OCI-M2 (cell line): Measurements from ENCODE around the gene FBXO42.
"Not testable (repeated sequence)": the region's sequence is repeated elsewhere in the genome, so short reads cannot be mapped to it uniquely, and the experiment has no call there.

Experiments
- DNase-seq: peaks from one replicate; lab custom pipeline; 2025; ENCODE audit not compliant: unreplicated experiment; lab: John Stamatoyannopoulos, UW

Gene FBXO42

DNA sequence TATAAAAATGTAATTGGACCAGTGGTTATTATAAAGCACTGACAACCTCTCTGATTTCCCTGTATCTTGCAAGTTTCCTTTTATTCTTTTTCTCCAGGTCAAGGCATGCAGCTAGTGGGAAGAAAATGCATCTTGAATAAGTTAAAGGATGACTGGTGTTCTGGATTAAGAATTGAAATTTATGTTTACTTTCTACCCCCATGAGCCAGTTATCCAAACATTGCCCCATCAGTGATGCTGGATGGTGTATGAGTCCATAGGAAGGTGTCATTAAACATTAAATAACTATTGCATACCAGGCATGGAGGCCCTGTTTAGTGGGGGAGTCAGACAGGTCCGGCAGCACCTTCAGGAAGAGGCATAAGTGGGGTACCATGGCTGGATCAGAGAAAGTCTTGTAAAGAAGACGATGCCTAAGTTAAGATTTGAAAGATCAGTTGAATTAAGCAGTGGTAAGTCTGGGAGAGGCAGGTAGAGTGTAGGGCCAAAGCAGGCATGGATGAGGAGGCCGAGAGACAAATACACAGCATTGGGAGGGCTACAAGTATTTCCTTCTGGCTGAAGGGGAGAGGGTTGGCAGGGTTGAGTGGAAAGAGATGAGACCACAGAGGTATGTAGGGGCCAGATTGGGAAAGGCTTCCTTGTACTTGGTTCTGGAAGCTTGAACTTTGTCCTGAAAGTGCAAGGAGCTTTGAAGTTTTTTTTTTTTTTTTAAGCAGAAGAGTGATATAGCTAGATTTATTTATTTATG is 20.4 kb upstream of the FBXO42 start:
- DNase-seq: no peak

DNA sequence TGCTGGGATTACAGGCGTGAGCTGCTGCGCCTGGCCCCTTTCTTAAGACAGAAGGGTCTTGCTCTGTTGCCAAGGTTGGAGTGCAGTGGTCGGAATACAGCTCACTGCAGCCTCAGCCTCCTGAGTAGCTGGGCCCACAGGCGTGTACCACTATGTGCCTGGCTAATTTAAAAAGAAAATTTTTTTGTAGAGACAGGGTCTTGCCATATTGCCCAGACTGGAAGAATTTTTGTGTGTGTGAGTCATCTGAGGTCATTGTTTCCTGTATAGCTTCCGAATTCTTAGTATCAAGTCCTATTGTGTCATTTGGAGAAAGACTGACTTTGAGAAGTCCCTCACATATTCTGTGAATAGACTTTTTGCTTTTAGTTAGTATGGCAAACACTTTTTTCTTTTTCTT is 19.4 kb upstream of the FBXO42 start:
- DNase-seq: no peak

DNA sequence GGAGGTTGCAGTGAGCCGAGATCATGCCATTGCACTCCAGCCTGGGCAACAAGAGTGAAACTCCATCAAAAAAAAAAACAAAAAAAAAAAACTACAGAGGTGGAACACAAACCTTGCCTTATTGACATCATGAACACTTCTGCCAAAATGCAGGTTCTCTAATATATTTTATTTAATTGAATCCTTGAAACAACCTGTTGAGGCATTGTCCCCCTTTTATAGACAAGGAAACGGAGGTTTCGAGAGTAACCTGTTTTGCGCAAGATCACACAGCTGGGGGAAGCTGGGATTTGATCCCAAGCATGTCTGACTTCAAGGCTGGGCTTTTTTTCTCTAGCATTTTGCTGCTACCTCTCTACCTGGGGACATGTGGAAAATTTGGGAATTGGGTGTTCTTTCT is 17.5 kb upstream of the FBXO42 start:
- no peak for DNase-seq

DNA sequence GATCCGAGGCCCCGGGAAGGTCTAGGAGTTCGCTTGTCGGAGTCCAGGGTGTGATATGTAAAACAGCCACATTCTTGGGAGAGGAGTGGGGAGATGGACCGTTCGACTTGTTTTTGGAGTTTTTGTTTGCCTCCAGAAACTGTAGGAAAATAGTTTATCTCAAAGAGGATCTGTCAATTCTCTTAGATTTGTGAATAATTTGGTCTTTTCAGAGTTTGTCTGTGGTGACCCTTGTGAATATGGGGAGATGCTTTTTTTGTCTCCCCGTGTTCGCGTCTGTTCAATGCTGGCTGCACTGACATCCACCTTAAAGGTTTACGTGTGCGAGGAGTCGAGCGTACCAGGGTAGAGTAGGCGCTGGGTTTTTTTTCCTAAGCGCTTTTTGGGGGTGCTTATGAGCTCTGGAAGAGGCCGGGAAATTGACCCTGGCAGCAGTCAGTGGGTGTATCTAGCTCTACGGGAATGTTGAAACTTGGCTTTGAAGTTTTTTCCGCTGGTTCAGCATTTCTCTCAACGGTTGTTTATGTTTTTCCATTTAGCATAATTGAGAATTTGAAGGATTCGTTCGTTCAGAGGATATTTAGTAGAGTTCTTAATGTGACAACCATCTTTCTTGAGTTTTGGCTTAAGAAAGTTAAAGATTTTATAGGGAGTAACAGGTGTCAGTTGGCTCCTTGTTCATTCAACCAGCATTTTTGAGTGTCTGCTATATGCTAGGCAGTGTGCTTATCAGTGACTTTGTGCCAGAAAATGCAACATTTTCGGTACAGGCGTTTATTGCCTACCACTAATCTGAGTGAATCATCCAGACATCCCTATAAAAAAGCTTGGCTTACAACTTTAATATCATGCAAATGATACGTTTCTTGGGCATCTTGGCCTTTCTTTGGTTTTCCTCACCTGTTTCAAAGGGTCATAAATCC is 15.9 kb upstream of the FBXO42 start:
- no peak for DNase-seq

DNA sequence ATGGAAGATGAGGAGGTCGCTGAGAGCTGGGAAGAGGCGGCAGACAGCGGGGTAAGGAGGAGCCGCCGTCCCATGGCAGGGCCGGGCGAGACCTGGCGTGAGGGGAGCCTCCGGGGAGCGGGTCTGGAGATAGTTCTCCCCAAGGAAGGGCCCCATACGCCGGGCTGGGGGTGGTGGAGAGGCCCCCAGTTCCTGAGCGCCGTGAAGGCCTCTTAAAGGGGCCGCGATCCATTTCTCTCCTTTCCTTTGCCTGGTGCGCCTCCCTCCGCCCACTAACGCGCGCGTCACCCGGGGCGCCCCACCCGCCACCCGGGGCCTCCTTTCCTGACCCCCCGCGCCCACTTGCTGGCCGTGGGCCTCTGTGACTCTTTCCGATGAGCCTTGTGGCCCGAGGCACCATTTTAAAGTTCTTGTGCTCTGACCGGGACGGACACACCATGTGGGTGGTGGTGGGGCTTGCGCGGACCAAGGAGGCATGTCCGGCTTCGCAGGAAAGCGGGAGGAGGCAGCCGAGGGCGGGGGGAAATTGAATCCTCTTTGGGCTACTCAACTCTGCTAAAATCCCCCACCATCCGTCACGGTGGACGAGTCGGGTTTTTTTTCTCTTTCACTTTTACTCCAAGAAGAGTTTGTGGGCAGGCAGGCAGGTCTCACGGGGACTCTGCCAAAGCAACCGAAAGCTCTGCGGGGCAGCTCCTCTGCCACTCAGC is 15.1 kb upstream of the FBXO42 start:
- no peak for DNase-seq

DNA sequence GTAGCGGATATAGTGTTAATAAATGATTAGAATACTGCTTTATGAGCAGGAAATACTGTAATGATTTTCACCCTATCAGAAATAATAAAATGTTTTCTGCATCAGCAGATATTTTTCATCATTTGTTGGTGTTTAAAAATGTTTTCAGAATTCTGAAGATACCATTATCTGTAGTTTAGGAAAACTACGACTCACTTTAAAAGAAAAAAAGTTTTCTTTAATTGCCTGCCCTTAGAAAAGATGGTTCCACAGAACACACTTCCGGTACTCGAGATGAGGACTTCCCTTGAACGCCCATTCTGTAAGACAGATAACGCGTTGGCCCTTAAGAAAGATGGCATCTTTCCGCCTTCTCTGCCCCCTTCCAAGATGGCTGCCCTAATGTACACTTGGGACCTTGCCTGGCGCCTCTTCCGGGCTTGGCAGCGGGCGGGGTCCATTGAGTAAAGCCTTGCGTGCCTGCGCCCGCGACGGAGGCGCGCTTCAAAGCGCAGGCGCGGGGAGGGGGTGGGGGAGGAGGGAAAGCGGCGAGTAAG is 14.5 kb upstream of the FBXO42 start, which contains the start of gene SZRD1:
TSS of gene SZRD1 (plus strand) at position 521 of the 536 bp plus-strand sequence. CDS start 16 bp downstream, outside the sequence.
- DNase-seq: peak; percentile 71

DNA sequence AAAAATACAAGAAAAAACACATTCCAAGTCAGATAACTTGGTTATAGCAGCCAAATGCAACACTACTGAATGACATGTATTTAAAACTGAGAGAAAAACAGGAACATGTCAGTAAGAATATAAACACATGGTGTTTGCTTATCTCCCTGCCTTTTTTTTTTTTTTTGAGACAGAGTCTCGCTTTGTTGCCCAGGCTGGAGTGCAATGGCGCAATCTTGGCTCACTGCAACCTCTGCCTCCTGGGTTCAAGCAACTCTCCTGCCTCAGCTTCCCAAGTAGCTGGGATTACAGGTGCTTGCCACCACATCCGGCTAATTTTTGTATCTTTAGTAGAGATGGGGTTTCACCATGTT is 12.8 kb upstream of the FBXO42 start:
- DNase-seq: not testable (repeated sequence)

DNA sequence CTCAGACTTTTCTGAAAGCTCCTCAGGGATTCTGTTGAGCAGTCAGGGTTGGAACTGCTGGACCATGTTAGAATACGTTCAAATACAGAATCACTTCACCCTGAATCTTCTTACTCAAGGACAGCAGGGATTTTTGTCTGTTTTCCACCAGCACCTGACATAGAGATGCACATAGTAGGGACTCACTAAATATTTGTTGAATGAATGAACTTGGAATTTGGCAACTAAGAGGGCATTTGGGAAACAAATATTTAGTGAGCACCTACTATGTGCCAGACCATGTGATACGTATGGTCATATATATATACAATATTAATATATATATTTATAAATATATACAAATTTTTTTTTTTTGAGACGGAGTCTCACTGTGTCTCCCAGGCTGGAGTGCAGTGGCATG is 4.6 kb upstream of the FBXO42 start:
- DNase-seq: no peak

DNA sequence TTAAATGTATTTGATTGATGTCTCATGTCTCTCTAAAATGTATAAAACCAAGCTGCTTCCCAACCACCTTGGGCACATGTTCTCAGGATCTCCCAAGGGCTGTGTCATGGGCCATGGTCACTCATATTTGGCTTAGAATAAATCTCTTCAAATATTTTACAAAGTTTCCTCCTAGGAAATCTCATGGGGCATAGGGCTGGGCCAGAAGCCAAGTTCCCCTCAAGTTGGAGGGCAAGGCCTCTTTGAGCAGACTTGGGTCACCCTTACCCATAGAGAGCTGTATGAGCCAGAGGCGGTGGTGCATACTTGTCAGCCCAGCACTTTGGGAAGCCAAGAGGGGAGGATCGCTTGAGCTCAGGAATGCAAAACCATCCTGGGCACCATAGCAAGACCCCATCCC is 2.3 kb upstream of the FBXO42 start:
- DNase-seq: no peak

DNA sequence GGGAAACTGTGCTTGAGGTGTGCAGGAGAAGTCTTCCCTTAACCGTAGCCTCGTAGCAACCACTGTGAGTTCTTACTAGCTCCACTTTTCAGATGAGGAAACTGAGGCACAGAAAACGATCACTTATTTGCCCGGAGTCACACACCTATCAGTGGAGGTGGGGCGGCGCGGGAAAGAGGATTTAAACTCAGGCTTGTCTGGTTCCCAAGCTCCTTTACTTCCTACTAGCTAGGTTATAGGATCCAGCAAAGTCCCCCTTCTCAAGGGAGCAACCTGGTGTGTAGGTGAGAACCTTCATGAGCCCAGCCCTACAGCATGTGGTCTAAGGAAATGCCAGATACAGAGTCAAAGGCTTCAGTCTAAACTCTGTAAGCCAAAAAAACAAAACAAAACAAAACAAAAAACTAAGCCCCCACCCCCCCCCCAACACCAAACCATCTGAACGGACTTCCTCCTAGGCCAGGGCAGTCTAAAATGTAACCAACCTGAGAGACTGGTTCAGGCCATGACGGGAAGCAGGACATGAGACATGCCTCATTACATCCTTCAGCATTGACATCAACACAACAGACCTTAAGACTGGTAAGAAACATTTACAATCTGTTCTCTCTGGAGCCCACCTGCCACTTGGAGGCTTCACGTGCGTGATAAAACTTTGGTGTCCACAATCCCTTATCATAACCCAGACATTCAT is 709 bp upstream of the FBXO42 start:
- DNase-seq: no peak

DNA sequence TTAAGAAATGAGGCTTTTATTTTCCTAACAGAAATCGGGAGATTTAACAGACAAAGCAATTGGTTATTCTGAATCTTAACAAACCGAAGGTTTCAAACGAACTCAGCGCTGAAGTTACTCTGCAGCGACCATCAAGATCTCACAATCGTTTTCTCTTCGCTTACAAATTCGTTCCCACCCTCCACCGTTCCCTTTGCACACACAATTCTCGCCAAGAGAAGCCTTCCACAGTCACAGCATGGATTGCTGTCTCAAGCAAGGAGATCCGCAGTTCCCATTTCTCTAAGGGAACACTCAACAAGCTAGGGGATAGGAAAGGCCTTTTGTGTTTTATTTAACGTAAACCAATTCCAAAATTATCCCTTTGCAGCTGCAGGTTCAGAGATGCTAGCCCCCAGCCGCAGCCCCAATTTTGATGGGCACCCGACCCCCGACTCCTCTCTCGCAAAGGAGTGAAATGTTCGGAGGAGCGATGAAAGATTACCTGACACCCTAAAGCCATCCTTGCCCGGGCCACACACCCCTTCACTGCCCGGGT is 755 bp downstream of the FBXO42 start:
- no peak for DNase-seq

DNA sequence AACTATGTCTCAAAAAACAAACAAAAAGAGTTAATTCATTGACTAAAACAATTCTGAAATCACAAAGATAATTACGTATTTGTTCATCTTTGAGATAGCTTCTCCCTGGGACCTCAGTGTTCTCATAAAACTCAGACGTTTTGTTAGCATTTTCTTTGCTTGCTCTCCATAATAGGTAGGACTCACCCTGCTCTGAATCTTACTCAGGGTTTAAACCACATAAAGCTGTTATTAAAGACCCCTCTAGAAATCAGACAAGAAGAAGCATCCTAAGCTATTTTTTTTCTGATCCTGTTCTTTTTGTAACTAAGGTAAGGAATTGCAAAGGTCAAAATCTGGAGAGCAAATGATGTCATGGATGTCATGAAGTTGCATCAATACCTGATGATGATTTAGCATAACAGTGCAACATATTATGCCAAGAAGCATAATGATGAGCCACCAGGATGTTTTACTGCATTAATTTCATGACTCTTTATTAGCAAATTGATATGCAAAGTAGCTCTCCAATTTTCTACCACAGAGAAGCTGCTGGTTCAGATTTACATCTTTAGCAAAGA is 2.4 kb downstream of the FBXO42 start:
- DNase-seq: no peak

DNA sequence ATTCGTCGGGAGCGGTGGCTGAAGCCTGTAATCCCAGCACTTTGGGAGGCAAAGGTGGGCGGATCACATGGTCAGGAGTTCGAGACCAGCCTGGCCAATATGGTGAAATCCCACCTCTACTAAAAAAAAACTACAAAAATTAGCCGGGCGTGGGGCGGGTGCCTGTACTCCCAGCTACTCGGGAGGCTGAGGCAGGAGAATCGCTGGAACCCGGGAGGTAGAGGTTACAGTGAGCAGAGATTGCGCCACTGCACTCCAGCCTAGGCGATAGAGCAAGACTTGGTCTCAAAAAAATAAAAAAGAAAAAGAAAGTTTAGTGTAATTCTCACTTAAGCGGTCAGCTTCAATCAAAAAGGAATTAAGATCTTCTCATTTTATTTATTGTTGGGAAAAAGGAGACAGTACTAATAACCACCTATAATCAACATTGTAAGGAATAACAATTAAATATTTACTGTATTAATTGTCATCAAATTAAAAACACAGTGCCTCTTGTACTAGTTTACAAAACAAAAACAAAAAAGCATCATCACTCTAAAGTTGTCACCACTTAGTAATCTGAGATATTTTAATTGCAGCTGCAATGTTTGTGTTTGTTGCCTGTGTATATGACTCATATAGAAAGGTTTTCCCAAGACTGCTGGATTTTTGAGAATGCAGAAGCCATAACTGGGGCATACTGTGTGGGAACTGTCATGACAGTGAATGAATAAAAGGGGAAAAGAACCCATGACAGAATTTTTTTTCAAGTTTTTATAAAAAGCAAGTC is 3.7 kb downstream of the FBXO42 start:
- DNase-seq: no peak

DNA sequence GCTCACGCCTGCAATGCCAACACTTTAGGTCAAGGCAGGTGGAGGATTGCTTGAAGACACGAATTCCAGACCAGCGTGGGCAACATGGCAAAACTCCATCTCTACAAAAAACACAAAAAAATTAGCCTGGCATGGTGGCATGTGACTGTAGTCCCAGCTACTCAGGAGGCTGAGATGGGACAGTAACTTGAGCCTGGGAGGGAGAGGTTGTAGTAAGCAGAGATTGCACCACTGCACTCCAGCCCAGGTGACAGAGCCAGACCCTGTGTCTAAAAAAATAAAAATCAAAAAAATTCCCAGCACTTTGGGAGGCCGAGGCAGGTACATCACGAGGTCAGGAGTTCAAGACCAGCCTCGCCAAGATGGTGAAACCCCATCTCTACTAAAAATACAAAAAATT is 9.0 kb downstream of the FBXO42 start:
- not testable (repeated sequence) for DNase-seq

DNA sequence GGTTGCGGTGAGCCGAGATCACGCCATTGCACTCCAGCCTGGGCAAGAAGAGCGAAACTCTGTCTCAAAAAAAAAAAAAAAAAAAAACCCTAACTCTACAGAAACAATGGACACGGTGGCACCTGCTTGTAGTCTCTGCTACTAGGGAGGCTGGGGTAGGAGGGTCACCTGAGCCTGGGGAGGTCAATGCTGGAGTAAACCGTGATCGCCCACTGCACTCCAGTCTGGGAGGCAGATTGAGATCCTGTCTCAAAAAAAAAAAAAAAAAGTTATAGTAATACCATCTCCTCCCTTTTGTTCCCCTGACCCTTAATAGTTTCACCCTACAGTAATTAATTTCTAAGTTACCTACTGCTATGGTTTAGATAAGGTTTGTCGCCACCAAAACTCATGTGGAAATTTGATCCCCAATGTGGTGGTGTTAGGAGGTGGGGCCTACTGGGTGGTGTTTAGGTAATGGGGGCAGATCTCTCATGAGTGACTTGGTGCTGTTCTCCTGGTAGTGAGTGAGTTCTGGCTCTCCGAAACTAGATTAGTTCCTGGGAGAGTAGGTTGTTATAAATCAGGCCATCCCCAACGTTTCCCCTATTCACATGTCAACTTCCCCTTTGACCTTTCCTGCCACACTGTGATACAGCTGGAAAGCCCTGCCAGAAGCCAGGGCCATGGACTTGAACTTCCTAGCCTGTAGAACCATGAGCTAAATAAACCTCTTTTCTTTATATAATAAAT is 9.8 kb downstream of the FBXO42 start:
- DNase-seq: no peak

DNA sequence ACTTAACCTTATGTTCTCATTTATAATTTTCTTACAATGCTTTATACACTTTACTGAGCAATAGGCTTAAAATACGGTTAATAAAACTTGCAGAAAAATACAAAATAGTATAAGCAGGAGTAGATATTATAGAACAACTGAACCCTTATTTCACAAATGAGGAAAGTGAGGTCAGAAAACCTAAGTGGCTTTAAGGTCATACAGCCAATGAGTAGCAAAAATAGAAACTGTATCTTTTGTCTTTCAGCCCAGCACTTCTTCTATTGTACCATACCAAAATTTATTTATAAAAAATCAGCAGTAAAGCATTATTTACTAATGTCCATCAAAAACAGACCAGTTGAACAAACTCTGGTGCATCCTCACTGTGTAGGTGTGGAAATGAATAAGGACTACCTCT is 11.6 kb downstream of the FBXO42 start:
- no peak for DNase-seq

DNA sequence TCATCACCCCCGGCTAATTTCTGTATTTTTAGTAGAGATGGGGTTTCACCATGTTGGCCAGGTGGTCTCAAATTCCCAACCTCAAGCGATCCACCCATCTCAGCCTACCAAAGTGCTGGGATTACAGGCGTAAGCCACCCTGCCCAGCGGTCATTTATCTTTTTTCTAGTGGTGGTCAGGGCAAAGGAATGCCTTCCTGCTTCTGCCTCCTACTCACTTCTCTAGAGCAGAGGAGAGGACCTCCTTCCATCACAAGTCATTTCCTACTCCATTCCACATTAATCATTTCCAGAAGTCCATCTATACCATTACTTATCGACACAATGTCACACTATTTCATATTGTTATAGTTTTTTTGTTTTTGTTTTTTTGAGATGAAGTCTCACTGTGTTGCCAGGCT is 13.3 kb downstream of the FBXO42 start:
- DNase-seq: no peak

DNA sequence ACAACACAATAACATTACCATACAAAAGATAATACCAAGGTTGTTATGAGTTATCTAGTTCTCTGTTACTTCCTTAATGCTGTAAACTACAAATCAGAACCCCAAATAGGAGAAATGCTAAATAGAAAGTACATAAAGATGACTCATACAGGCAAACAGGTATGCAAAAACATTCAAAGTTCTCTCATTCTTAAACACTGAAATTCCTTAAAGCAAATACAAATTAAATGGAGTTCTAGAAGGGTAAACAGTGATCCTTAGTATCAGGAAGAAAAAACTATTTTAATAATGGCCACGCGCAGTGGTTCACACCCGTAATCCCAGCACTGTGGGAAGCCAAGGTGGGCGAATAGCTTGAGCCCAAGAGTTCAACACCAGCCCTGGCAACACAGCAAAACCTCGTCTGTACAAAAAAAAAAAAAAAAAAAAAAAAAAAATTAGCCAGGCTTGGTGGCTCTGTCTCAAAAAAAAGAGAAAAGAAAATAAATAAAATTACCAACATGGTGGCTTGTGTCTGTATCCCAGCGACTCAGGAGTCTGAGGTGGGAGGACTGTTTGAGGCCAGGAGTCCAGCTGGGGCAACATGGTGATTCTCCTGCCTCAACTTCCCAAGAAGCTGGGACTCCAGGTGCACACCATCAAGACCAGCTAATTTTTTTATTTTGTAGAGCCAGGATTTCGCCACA is 17.5 kb downstream of the FBXO42 start:
- DNase-seq: no peak
